GM10847 (cell line): Measurements from ENCODE around the gene SPOCK2.

Experiments used
- POLR2A ChIP-seq: IDR thresholded peaks from 2 replicates; pipeline ENCODE4 v1.6.1; 2011; ENCODE audit not compliant: insufficient read length; ENCODE audit errors: extremely low read depth

Gene SPOCK2

DNA sequence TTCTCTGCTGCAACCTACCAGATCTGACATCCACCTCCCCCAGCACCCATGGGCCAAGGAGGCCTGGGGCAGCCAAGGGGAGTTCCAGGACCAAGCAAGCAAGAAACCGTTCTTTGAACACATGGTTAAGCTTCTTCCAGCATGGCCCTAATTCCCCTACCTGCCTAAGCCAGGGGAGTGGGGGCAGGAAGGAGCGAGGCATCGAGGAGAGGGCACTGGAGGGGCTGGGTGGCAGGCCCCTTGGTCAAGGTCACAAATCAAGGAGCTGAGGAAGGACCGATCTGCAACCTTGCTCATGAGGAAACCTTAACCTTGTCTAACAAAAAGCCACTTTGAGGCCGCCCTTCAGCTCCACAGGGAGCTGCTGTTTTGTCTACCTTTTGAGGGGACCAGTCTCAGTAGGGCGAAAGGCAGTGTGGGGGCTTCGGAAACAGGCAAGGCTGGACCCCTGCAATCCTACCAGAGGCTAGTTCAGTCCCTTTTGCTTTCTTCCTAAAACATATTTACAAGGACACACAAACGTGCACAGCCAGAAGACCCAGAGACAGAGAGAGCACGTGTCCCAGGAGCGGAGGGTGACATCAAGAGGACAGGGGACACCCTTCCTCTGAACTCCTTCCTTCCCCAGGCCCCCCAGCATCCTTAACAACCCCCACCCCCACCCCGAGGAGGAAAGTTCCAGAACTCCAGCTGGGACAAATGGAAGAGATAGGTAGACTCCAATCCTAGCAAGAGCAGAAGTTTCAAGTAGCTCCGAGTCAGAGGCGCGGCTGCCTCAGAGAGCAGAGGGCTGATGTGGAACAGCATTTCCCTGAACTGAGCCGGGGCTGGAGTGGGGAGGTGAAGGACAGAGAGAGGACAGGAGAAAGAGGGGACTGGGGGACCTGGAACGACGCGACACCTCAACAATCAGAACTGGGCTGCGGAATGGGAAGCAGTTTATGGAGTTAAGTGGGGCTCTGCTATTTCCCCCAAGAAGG is 28.2 kb downstream of the SPOCK2 start:
- TF ChIP-seq POLR2A, result no peak

DNA sequence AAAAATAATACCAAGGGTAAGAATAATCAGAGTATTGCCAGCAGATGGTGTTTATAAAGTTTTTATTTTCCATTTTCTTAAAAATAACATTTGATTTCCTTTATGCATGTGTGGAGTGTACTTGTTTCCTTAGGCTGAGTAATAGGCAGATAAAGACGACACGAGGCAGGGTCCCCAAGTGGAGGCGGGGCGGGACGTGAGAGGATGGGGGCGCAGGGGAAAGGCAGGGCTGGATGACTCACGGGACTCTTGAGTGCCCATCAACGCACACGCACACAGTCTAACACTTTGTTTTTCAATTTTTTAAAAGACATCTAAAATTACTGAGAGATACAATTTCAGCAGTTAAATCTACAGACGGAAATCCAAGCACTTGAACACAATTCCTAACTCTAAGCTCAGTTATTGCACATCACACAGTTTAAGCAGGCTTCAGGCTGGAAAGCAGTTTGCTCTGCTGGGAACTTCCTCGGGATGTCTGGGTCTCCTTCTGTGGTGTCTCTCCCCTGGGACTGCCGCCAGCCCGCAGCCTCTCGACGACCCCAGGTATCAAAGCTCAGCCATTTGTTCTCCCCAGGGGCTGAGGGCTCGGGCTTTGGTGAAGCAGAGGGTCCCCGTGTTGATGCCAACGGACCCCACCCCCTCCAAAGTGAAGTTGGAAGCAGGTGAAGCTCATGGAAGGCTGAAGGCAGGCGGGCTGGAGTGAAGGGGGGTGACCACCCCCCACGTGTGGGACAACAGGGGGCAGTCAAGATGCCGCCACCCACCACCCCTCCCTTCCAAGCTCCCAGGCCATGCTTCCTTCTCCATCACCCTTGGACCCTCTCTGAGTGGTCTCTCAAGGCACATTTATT is 29.1 kb downstream of the SPOCK2 start:
- TF ChIP-seq POLR2A, result no peak

DNA sequence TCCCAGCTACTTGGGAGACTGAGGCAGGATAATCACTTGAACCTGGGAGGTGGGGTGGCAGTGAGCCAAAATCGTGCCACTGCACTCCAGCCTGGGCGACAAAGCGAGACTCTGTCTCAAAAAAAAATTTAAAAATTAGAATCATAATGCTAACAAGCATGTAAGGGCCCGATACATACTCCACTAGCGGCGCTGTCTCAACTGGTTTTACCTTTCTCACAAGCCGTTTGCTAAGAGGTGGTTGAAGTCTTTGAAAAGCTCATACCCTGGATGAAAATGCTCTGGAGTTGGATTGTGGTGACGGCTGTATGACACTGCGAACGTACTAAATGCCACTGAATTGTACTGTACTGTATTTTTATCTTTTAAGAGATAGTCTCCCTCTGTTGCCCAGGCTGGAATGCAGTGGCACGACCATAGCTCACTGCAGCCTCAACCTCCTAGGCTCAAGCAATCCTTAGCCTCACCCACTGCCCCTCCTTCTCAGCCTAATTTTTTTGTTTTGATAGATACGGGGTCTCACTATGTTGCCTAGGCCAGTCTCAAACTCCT is 29.9 kb downstream of the SPOCK2 start:
- TF ChIP-seq POLR2A, result no peak

DNA sequence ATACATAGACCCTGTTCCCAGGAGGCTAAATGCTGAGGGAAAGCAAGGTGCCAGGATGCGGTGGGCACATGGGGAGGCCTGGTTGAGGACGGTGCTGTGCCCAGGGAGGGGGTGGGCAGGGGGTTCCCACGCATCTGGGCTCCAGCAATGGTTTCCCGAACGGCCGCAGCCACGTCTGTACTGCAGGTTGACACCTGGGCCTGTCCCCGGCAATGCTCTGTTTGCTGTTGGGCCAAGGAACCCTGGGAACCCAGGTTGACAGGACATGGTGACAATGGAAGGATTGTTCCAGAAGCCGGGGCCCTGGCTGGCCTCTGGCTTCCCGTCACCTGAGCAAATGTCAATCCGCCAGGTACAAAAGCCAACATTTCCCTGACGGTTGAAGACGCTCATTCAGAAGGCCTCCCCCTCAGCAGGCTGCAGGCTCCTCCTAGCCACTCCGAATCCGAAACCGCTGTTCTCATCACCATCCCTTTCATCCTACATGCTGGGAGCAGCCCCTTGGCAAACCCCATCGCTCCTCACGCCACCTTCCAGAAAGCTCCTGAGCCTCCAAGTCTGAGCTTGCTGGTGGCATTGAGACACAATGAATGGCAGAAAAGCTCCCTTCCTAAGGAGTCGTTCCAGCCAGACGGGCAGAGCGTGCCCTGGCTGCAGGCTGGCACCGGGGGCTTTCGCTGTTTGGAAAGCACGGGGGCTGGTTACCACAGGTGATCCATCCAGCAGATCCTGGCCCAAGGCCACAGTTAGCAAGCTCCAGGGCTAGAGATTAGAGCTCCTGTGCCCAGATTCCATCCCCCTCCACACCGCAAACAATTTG is 31.2 kb downstream of the SPOCK2 start:
- TF ChIP-seq POLR2A, result no peak

DNA sequence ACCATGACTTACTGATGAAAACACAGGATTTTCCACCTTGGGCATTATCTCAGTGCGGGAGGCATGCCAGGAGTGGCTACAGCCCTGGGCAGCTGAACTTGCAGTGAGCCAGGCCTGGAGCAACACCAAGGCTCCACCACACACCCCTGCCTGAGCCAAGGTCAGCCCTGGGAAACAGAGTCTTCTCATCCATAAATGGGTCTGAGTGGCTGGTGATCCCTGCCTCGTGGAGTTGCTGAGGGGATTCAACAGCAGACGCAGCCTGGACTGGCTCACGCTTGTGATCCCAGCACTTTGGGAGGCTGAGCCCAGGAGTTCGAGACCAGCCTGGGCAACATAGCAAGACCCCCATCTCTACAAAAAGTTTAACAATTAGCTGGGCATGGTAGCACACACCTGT is 32.2 kb downstream of the SPOCK2 start:
- no peak for TF ChIP-seq POLR2A

DNA sequence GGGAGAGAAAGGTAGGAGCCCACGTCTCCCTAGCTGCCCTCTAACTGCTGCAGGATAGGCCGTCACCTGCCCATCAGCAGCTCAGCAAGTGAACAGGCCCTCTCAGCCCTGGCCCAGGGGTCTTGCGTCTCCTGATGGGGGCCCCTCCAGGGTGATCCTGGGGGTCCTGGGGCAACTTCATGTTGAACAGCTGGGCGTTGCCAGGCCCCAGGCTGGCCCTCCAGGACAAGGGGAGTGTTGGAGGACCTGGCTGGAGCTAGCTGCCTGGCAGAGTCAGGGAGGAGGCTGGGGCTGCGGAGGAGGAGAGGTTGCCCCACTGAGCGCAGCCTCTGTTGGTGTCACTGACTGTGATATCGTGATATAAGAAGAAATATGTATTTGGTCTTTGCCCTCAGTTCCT is 34.7 kb downstream of the SPOCK2 start:
- TF ChIP-seq POLR2A, result no peak

DNA sequence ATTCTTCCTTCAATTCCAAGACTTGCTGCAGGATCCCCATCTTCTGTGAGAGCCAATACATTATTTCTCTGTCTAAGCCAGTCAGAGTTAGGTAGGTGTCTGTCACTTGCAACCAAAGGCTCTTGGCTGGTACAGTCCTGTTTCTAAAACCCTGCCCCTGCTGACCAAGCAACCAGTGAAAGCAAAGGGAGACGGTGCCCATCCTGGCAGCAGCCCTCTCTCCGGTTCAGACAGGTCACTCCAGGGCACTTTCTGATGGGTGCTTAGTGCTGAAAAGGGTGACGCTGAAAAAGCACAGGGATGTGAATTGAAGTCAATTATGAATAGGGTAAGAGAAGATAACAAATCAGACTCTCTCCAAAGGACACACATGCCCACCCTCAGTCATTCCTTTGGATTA is 37.5 kb downstream of the SPOCK2 start:
- no peak for TF ChIP-seq POLR2A

DNA sequence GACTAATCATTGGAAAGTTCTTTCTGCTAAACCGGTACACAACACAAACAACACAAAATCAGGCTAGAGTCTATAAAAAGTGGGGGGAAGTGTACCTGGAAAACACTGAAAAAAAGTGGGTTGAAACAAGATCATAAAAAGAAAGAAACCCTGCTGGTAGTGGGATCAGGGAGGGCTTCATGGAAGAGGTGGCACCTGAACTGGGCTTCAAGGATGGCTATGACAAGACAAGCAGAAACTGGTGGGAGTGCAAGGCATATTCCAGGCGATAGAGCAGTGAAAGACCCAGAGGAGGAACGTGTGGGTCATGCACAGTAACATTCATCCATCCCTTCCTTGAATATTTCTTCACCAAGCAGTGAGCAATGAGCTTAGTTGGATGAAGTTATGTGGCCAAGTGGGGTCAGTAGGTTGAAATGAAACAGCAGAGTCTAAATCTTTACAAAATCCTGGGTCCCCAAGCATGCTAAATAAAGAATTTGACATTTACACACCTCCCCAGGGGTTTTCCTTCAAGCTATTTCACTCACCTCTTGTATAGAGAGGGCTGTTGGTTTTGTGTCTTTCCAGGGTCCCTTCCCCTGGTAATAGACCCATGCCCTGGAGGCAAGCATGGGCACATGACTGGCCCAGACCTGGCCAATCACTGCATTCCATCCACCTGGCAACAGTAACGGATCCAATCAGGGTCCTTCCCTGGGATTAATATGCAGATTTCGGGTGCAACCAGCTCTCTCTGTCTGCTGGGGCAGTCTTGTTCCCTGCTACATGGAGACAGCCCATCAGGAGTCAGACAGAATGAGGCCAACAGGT is 38.2 kb downstream of the SPOCK2 start:
- TF ChIP-seq POLR2A, result no peak

DNA sequence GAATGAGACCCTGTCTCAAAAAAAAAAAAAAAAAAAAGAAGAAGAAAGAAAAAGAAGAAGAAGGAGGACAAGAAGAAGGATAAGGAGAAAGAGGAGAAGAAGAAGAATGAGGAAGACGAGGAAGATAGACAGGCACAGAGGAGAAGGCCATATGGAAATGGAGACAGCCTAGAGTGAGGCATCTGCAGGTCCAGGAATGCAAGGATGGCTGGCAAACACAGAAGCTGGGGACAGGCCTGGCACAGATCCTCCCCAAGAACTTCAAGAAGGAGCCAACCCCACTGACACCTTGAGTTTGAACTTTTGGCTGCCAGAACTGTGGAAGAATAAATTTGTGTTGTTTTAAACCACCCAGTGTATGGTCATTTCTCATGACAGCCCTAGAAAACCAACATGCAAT is 38.9 kb downstream of the SPOCK2 start:
- TF ChIP-seq POLR2A, result no peak

DNA sequence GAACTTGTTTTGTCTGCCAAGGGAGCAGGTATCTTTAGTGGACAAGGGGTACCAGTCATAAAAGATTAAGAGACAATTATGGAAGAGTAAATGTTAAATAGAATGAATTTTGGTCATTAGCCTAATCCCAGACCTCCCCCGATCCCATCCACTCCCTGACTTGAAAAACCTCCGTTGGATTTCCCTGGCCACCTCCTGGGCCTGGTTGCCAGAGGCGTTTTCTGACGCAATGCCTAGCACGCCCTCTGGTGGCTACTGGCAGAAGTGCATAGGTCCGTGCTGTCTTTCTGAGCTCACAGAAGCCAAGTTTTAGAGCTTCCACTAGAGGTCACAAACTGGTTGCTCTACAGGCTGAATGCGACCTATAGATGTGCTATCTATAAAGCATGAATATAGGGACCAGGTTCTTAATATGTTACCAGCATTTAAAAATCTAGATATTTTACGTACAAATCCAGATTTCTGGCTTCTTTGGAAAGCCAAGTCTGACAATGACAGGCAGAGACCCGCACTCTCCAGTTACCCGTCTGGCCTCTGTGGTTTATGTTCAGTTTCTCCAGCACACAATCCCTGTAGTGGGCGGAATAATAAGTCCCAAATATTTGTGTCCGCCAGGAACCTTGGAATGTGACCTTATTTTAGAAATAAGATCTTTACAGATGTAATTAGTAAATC is 39.8 kb downstream of the SPOCK2 start:
- no peak for TF ChIP-seq POLR2A

DNA sequence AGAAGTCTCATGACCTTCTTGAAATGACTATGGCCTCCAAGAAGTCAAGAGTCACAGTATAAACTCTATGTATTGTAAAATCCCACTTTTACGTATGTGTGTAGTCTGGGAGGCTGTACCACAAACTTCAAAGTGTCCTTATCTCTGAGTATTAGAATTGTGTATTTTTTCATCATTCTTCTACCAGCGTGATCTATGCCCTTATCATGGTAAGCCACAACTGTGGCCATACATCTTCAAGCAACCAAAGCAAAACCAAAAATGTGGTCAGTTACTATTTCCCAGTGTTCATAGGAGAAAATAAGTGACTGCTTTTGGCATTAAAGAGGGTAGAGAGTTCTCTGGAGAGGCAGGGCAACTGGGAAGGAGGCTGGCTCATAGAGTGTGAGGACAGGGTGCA is 42.8 kb downstream of the SPOCK2 start:
- TF ChIP-seq POLR2A, result no peak

DNA sequence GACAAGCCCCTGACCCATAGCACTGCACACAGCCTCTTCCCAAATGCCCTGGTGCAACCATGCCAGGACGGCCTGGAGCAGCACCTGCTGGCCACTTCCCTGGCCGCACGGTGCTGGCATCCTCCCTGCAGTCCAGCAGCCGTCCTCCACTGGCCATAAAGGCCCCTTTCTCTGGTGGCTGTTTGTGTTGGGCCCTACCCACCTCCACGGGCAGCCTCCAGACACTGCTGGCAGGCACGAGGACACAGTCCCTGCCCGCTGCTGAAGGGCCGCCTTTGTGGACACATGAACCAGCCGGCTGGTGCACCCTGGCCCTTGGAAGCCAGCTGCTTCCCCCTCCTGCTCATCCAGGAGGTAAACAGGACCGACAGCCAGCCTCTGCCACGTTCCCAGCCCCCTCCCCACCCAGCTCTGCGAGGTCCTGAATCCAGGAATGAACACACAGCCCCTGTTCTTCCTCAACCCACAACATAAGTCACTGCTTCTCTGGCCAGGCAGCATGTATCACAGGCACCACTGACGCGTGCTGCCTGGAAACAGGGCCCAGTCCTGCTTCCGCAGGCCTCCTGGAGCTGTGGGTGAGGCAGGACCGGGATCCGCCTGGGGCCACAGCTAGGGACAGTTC is 43.8 kb downstream of the SPOCK2 start:
- TF ChIP-seq POLR2A, result no peak
